GM12873 (cell line): Measurements from ENCODE around the gene EOGT.

Experiments
- CTCF ChIP-seq: IDR thresholded peaks from 2 replicates; pipeline ENCODE4 v1.5.1; 2012; ENCODE audit warnings: low read depth, mild to moderate bottlenecking, moderate library complexity, low read length, control low read depth; ENCODE audit not compliant: insufficient read depth; ENCODE audit errors: missing control alignments

Gene EOGT

DNA sequence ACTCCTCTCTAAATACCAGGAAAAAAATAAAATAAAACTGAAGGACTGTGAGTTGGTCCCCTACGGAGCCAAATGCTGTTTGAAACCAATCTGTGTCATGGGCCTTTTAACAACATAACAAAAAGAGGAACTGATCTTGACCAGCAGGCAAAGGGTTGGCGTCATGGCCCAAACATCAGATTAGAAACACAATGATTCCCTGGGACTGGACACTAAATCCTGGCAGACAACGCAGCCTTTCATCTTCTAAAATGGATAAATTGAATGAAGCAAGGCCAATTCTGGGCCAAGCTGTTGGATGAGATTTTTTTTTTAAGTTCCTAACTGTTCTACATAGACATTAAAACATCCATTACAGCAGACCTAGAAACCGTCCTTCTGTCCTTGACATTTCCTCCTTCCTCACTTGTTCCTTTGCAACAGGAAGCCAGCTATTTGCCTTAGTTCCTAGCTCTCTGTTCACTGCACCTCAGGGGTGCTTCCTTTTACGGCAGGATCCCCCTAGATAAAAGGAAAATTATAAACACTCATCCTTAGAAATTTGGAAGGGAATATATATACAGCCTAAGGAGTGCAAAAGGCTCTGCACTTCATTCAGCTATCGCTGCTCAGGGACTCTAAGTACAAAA is 59.6 kb downstream of the EOGT start:
- no peak for TF ChIP-seq CTCF

DNA sequence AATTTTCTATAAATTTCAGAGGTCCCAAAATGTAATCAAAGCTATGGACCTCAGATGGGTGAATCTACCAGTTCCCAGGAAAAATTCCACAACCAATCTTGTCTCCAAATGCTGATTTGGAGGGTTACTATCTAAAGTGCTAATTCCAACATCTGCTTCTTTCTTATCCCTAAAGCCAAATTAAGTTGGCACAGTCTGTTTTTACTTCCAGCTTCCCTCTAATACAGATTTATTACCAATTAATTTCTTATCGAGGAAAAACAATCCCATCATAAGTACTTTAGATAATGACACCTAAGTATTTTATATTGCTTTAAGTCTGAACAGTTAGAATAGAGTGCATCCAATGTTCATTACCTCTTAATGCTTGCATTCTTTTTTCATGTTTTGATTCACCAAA is 68.3 kb downstream of the EOGT start:
- TF ChIP-seq CTCF, result no peak

- TF ChIP-seq CTCF, result no peak
Measured at GRCh38 chr3:68943753-68944500, 69.6 kb downstream of the EOGT start.

DNA sequence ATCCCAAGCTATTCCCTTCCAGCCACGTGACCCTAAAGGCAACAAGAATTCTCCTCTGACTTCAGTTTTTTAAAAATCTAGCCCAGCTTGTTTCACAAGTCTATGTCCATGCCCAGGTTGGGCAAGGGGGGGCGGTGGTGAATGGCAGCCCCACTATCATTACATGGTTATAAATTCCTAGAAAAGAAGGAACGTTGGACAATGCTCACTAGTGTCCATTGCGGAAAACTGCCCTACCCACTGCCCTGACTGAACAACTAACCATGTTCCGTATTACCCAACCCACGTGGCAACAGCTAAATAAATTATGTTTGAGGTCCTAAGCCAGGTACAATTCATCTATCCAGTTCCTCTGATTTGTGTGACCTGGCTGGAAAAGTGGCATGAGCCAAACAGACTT is 72.4 kb downstream of the EOGT start:
- TF ChIP-seq CTCF, result no peak

- TF ChIP-seq CTCF, result no peak
Measured at GRCh38 chr3:68936856-68937255, 76.6 kb downstream of the EOGT start.

GRCh38 chr3:68935778-68936177 is 77.7 kb downstream of the EOGT start:
- no peak for TF ChIP-seq CTCF

DNA sequence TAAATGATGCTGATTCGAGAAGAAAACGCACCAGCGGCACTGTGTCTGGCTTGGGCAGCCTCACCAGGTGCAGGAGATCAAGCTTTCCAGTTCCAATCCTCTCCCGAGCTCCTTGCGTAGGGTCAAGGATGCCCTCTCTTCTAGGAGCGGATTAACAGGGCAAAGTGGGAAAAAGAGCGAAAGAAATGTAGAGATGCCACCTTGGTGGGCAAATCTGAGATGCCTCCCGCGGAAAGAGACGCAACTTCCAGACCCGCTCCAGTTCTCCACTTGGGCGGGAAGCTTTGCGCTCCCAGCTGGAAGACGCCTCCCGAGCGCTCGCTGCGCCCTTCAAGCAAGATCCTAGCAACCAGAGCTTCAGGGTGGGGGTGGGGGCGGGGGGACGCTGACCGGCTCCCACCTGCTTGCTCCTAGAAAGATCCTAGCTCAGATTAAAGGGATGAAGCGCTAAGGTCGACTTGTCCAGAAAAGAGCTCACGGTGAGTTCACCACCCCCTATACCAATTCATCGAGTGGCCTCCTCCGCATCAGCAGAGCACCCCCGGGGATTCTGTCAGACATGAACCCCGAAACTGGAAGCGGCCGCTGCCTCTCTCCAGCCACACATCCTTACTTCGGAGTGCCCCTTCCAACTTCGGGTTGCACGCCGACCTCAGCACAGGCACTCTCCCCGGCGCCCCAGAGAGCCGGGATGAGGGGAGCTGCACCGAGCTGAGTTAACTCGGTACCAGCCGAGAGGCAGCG is 81.9 kb downstream of the EOGT start:
- TF ChIP-seq CTCF, result no peak
